ENCODE data around the gene SPECC1L.

DNA sequence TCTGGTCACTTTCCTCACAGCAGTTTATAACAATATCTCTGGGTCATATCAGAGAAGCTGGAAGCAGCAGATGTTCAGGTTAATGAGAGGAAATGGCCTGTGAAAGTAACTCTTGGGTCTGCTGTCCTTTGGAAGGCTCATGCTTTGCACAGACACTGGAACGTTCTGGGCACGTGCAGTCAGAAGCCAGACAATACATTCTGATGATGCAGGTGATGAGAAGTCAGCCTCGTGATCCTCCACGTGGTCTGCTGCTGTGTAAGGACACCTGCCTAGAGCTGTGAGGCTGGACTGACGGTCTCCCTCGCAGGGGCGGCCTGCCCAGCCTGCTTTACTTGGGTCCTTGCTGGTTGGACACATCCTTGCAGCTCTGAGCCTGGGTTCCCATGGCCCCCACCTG lies 138.0 kb downstream of the SPECC1L start:
- TF ChIP-seq, protein P1, sequence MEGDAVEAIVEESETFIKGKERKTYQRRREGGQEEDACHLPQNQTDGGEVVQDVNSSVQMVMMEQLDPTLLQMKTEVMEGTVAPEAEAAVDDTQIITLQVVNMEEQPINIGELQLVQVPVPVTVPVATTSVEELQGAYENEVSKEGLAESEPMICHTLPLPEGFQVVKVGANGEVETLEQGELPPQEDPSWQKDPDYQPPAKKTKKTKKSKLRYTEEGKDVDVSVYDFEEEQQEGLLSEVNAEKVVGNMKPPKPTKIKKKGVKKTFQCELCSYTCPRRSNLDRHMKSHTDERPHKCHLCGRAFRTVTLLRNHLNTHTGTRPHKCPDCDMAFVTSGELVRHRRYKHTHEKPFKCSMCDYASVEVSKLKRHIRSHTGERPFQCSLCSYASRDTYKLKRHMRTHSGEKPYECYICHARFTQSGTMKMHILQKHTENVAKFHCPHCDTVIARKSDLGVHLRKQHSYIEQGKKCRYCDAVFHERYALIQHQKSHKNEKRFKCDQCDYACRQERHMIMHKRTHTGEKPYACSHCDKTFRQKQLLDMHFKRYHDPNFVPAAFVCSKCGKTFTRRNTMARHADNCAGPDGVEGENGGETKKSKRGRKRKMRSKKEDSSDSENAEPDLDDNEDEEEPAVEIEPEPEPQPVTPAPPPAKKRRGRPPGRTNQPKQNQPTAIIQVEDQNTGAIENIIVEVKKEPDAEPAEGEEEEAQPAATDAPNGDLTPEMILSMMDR (IDR thresholded peaks at IDR 0.05; ENCODE audit: borderline replicate concordance, extremely low read depth, low read length, poor library complexity, severe bottlenecking): no peak
- no peak for TF ChIP-seq EZH2 (IDR thresholded peaks at IDR 0.05; ENCODE audit: borderline replicate concordance, low read depth, low read length, severe bottlenecking)
